HT-29 (cell line): ENCODE data around the gene OTOA. TPM values are rescaled to one million over a fixed set of nuclear protein-coding genes. Genes with fewer than 3 reads are reported as not detected.
"Not testable (repeated sequence)": the region's sequence is repeated elsewhere in the genome, so short reads cannot be mapped to it uniquely, and the experiment has no call there.

ENCODE experiments used
- DNase-seq: peaks from one replicate; pipeline ENCODE4 v3.0.0-alpha.2; 2015; ENCODE audit warnings: low spot score
- total RNA-seq: library from RNA; depleted of rRNA; stranded (reverse); fragments of >200 nt; shearing (Covaris generic); gene quantifications from 2 replicates; pipeline ENCODE4 v1.2.3, GENCODE V29; 2014

Gene OTOA
- total RNA-seq, 1 experiment from 2014 or later, result 0.08 TPM

DNA sequence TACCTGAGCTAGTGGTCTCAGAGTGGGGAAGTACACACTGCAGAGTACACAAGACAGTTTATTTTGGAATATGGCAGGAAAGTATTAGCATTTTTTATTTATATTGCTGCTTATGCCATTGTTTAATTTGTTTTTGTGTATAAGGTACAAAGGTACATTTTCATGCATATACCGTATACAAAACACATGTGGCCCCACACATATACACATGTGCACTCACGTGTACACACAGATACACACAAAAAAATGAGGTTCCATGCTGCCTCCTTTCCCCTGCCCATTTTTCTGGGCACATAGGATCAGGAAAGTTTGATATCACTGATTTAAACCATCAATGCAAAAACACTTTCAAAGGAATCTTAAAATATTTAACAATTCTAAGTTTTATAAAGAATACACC, 24.3 kb upstream of the OTOA start:
- DNase-seq, result no peak

- no peak for DNase-seq
These were observed 21.9 kb upstream of the OTOA start for GRCh38 chr16:21641916-21642315.

DNA sequence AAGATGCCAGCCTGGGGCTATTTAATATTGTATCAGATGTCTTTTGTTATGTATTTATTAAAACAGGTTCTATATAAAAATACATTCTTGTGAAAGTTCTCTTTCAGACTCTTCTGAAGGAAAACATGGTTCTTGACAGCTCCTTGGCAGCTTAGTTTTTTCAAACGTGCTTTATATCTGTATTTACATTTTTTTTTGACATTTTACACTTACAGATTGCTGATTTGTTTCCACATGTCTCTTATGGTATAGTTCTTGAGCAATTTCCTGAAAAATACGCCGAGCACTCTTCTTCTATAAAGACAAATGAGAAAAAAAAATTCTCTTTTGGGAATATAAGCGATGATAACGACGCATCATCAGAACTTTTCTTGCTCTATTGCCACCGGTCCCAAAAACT, 20.9 kb upstream of the OTOA start:
- no peak for DNase-seq

DNA sequence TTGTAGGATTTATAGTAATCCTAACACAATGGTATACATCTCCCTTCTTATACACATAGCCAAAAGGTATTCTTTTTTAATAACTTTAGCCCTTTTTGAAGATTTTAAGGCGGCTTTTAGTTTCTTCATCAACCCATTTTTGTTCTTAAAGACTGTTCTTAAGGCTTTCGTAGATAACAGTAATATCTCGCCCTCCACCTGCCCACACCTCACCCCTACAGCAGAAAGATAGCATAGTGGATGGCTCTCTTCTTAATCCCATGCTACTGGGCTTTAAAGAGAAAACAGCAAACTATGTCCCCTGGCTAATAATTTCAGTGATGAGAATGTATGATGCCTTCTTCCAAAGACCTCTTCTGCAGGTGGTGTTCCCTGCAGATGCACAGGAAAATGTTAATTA, 20.0 kb upstream of the OTOA start:
- no peak for DNase-seq

DNA sequence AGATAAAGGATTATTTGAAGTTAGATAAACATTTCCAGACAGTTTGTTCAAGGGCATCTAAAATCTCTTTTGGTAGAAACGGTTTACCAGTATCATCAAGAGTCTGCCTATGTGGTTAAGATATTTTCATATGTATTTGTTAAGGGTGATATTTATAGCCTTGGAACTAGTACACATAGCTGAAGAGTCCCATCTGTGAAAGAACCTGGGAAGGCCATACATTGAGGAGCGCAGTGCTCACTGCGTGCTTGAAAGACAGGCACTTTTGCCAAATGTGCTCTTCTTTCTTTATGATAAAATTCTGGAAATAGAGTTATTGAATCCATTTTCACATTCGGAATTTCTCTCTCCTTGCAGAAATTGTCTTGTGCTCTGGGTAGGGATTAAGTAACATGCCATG, 19.1 kb upstream of the OTOA start:
- no peak for DNase-seq

GRCh38 chr16:21645261-21645721, 18.5 kb upstream of the OTOA start:
- no peak for DNase-seq

DNA sequence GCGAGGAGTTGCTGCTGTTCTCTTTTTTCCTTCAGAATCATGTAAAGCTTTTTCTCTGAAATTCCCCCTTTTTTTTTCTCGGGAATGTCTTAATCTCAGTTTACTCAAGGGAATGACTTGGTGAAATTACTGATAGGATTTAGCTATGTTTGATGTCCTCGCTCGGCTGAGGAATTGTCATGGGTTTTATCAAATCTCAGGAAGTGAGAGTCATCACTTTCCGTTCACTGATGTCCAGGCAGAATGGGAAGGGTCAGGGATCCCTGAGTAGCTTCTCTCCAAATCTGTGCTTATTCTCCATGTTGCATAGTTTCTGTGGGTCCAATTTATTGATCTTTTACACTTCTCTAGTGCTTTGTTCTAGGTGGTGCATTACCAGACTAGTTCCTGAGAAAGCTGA, 17.7 kb upstream of the OTOA start:
- no peak for DNase-seq

- DNase-seq, result no peak
These were observed 16.8 kb upstream of the OTOA start for GRCh38 chr16:21646721-21647561.

DNA sequence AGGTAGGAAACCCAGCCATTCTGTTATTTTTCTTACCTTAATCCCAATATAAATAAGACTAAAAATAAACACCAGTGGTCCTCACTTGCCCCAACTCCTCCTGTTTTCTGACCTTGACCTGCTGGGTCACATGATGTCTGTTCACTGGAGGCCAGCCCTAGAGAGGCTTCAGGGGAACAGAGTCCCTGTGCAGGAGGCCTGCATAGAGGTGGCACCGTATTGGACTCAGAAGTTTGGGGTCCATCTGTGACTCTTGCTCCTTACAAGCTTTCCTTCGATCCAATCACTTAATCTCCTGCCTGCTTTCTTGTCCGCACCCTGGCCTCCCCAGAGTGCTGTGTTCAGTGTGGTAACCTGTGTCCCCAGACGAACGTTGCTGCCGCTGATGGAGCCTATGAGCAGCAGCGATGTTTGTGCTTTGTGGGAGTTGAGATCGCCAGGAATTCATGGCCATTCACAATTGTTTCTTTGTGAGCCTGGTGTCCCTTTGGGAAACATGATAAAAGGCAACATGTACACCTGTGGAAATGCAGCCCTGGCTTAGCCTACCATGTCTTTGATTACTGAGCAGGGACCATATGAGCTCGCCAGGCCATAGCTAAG, 16.1 kb upstream of the OTOA start:
- DNase-seq, result no peak

DNA sequence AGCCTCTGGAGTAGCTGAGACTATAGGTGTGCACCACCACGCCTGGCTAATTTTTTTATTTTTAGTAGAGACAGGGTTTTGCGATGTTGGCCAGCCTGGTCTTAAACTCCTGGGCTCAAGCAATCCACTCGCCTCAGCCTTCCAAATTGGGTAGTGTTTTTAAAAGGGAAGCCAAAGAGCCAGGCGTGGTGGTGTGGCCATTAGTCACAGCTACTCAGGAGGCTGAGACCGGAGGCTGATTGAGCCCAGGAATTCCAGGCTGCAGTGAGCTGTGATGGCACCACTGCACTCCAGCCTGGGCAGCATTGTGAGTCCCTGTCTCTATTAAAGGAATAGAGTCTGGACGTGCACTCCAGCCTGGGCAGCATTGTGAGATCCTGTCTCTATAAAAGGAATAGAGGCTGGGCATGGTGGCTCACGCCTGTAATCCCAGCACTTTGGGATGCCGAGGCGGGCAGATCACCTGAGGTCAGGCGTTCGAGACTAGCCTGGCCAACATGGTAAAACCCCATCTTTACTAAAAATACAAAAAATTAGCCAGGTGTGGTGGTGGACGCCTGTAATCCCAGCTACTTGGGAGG, 13.9 kb upstream of the OTOA start:
- not testable (repeated sequence) for DNase-seq

DNA sequence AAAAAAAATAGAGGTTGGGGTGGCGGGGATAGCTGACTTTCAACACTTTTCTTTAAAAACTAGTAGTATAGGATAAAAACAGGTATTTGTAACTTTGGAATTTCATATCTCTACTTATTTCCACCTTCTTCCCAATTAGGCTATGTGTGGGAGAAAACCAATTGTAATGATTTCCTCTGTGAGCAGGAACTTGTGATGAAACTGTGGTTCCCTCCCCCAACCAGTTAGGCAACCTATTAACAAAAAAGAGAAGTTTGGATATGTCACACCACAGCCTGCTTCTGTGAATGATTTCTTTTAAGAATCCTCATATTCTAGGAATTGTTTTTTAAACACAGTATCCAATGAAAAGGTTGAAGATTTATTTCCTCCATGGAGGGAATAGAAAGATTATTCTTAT, 13.2 kb upstream of the OTOA start:
- DNase-seq, result no peak

DNA sequence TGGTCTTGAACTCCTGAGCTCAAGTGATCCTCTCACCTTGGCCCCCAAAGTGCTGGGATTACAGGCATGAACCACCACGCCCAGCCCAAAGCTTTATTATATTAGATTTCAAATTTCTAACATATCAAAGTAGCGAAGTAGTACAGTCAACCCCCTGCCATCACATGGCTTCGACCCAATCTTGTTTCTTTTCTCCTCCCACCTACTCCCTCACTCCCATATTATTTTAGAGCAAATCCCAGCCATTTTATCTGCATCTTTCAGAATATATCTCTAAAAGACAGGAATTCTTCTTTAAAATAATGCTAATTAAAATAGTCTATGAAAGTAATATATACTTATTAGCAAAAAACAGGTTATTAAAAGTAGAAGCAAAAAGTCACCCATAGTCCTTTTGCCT, 12.3 kb upstream of the OTOA start:
- no peak for DNase-seq

GRCh38 chr16:21652453-21652852, 11.3 kb upstream of the OTOA start, which contains the start of gene IGSF6:
TSS of gene IGSF6 (minus strand) at chr16:21652608. CDS start at chr16:21652598, 10 bp downstream.
- no peak for DNase-seq

- no peak for DNase-seq
These were observed 10.2 kb upstream of the OTOA start for GRCh38 chr16:21653571-21653970.

GRCh38 chr16:21654466-21654865, 9.3 kb upstream of the OTOA start:
- DNase-seq, result no peak

GRCh38 chr16:21654881-21655280, 8.9 kb upstream of the OTOA start:
- DNase-seq, result no peak

- DNase-seq, result peak; percentile 59
These were observed 6.7 kb upstream of the OTOA start for GRCh38 chr16:21656795-21657768.

- DNase-seq, result no peak
These were observed 4.6 kb upstream of the OTOA start for GRCh38 chr16:21659124-21659523.

DNA sequence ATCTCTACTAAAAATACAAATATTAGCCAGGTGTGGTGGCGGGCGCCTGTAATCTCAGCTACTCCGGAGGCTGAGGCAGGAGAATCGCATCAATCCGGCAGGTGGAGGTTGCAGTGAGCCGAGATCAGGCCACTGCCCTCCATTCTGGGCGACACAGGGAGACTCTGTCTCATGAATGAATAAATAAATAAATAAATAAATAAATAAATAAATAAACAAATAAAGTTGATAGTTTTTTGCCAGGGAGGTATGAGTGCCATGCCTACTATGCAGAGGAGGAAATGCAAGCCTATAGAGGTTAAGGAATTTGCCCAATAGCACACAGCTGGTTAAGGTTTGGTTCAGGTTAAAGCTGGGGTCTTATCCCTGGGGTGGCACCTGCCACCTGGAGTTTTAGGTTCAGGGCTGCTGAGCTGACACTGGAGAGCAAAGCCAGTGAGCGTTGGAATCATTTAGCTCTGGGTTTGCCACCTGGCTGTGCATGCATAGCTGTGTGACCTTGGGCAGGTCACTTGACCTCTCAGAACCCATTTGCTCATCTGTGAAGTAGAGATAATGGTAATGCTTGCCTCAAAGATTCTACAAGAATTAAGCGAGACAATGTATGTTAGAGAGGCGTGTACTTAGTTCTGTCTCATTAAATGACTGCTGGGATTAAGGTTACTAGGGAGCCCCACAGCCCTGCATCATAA, 1.2 kb downstream of the OTOA start:
- DNase-seq, result no peak

DNA sequence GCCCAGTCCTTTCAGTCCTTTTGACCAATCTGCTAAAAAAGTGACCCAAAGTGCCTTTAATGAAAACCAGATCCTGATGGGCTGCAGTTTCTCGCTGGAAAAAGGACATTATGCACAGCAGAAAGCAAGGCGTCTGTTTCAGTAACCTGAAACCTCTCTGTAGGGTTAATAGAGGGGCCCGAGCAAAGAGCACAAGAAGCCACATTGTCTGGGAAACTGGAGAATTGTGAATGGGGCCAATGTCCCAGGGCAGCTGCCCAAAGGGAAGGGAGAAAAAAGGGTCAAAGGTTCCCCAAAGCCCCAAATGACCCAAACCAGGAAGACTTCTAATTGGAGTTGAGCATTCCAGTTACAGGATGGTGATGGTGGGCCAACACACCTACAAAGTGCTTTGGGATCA, 3.0 kb downstream of the OTOA start:
- DNase-seq, result no peak

- DNase-seq, result no peak
These were observed 3.8 kb downstream of the OTOA start for GRCh38 chr16:21667575-21667974.
